Suprapubic skin (tissue), 4 donors: Measurements from ENCODE around the gene TFIP11. TPM values are rescaled to one million over a fixed set of nuclear protein-coding genes. Genes with fewer than 3 reads are reported as not detected.

ENCODE experiments used
- DNase-seq, 2 donors: peaks; one replicate each; pipeline ENCODE4 v3.0.0-alpha.2; 2019; ENCODE audit warnings: low spot score in 2 of 2
- H3K27ac ChIP-seq: fragments of 200-600 bp; sonication (generic); one replicate; pipeline ENCODE4 v1.5.1; 2019
- H3K27me3 ChIP-seq: fragments of 200-600 bp; sonication (generic); one replicate; pipeline ENCODE4 v1.5.1; 2019
- H3K36me3 ChIP-seq: fragments of 200-600 bp; sonication (generic); one replicate; pipeline ENCODE4 v1.5.1; 2019
- H3K4me1 ChIP-seq: fragments of 200-600 bp; sonication (generic); one replicate; pipeline ENCODE4 v1.5.1; 2019
- H3K4me3 ChIP-seq: fragments of 200-600 bp; sonication (generic); one replicate; pipeline ENCODE4 v1.5.1; 2019; ENCODE audit warnings: mild to moderate bottlenecking
- H3K9me3 ChIP-seq: fragments of 200-600 bp; sonication (generic); one replicate; pipeline ENCODE4 v1.5.1; 2019
- CTCF ChIP-seq, 2 donors: fragments of 200-600 bp in 1 of 2; fragments of 450-650 bp in 1 of 2; sonication (generic) in 1 of 2; IDR thresholded peaks; one replicate each; pipeline ENCODE4 v1.5.1; 2016 to 2019; ENCODE audit warnings: antibody characterized with exemption in 2 of 2, mild to moderate bottlenecking in 1 of 2, moderate library complexity in 1 of 2
- EP300 ChIP-seq: sonication (generic); formaldehyde crosslinking; IDR thresholded peaks from one replicate; pipeline ENCODE4 v1.6.1; 2017; ENCODE audit warnings: antibody characterized with exemption
- POLR2A ChIP-seq, 2 donors: fragments of 450-650 bp; IDR thresholded peaks; one replicate each; pipeline ENCODE4 v1.6.1; 2017; ENCODE audit warnings: antibody characterized with exemption in 2 of 2, mild to moderate bottlenecking in 2 of 2, moderate library complexity in 2 of 2
- POLR2AphosphoS5 ChIP-seq, 3 donors: sonication (generic); formaldehyde crosslinking; IDR thresholded peaks; one replicate each; pipeline ENCODE4 v1.6.1; 2017; ENCODE audit warnings: antibody characterized with exemption in 3 of 3
- WGBS: methylation state at CpG from one replicate; pipeline ENCODE4 v1.1.5; 2018; 5-methylcytosine and 5-hydroxymethylcytosine counted together
- total RNA-seq, 4 donors: library from RNA; depleted of rRNA; stranded (reverse); fragments of >200 nt; gene quantifications; one replicate each; pipeline ENCODE4 v1.1.0, GENCODE V29; 2016

Gene TFIP11
- total RNA-seq, 4 donors from 2014 or later = 35.3 to 46.3 (median 37.5) TPM

DNA sequence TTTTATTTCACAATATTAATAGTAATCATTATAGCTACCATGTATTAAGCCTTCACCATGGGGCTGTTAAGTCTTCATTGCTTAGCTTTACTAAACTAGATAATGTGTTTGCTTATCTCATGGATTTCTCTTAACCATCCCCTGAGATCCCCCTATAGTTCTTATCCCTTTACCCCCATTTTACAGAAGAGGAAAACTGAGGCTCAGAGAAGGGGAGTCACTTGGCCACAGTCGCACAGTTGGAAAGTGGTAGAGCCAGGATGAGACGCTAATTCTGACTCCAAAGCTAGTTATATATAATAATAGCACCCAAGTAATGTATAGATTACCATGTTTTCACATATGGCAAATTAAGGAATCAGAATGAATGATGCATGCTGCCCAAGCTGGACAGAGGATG, 9.7 kb upstream of the TFIP11 start:
- no peak for TF ChIP-seq POLR2A (IDR thresholded peaks at IDR 0.05)
- TF ChIP-seq POLR2AphosphoS5 (IDR thresholded peaks at IDR 0.05) = no peak
- no peak for TF ChIP-seq CTCF (IDR thresholded peaks at IDR 0.05)
- TF ChIP-seq EP300 = no peak
- no peak overlapping the region for H3K27ac ChIP-seq
- no peaks in the 10 kb centered on the region for H3K4me1 ChIP-seq
- 92% methylated on average over 2 of the region's 2 CpGs for WGBS
- H3K9me3 ChIP-seq = no peaks in the 10 kb centered on the region
- peaks cover 27% of the 10 kb centered on the region for H3K36me3 ChIP-seq
- DNase-seq = no peak
- H3K4me3 ChIP-seq = no peak overlapping the region
- H3K27me3 ChIP-seq = no peaks in the 10 kb centered on the region

DNA sequence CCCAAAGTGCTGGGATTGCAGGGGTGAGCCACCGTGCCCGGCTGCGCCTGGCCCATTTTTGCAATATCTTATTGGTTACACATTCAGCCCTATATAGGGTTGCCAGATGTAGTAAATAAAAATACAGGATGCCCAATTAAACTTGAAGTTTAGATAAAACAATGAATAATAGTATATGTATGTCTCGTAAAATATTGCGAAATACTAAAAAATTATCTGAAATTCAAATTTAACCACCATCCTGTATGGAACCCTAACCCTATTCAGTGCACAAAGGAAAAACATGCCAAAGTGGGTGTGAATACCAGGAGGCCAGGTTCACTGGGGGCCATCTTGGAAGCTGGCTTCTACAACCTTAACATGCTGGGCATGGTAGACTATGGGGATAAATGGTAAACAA, 5.2 kb upstream of the TFIP11 start:
- H3K4me3 ChIP-seq = no peak overlapping the region
- H3K36me3 ChIP-seq = no peaks in the 10 kb centered on the region
- TF ChIP-seq EP300 = no peak
- no peak for TF ChIP-seq POLR2AphosphoS5 (IDR thresholded peaks at IDR 0.05)
- TF ChIP-seq POLR2A (IDR thresholded peaks at IDR 0.05) = no peak
- no peak for TF ChIP-seq CTCF (IDR thresholded peaks at IDR 0.05)
- H3K9me3 ChIP-seq = no peaks in the 10 kb centered on the region
- no peaks in the 10 kb centered on the region for H3K27me3 ChIP-seq
- H3K4me1 ChIP-seq = peaks cover 8% of the 10 kb centered on the region
- no peak for DNase-seq
- no peak overlapping the region for H3K27ac ChIP-seq
- WGBS = 93% methylated on average over 5 of the region's 5 CpGs

- H3K27ac ChIP-seq = no peak overlapping the region
- TF ChIP-seq POLR2AphosphoS5 (IDR thresholded peaks at IDR 0.05) = no peak
- TF ChIP-seq POLR2A (IDR thresholded peaks at IDR 0.05) = no peak
- no peak for TF ChIP-seq EP300
- TF ChIP-seq CTCF (IDR thresholded peaks at IDR 0.05) = no peak
- H3K4me3 ChIP-seq = no peak overlapping the region
- WGBS = 67% methylated on average over 1 of the region's 1 CpG
- peaks cover 12% of the 10 kb centered on the region for H3K4me1 ChIP-seq
- no peak for DNase-seq
- H3K36me3 ChIP-seq = no peaks in the 10 kb centered on the region
- no peaks in the 10 kb centered on the region for H3K9me3 ChIP-seq
- no peaks in the 10 kb centered on the region for H3K27me3 ChIP-seq
Measured at GRCh38 chr22:26516503-26516902, 4.2 kb upstream of the TFIP11 start.

DNA sequence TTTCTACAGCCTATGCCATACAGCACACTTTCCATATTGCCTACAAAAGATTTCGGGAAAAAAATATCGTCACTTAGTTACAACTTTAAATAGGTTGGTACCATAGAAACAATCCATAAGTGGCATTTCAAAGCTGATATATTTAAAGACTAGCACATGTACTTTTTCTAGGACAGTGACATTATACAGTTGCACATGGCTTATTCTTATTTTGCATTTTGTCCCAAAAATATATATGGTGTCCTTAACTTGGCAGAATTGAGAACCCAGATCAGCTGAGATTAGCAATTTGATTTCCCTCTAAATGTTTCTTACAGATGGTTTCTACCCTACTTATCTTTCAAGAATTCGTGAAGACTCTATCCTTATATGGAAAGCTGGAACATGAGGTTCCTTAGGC, 3.7 kb upstream of the TFIP11 start:
- H3K4me3 ChIP-seq = no peak overlapping the region
- peaks cover 18% of the 10 kb centered on the region for H3K4me1 ChIP-seq
- DNase-seq = no peak
- H3K9me3 ChIP-seq = no peaks in the 10 kb centered on the region
- TF ChIP-seq EP300 (no peak), CTCF (IDR thresholded peaks at IDR 0.05) (no peak), POLR2AphosphoS5 (IDR thresholded peaks at IDR 0.05) (no peak), POLR2A (IDR thresholded peaks at IDR 0.05) (no peak)
- no peaks in the 10 kb centered on the region for H3K36me3 ChIP-seq
- 85% methylated on average over 3 of the region's 3 CpGs for WGBS
- H3K27me3 ChIP-seq = no peaks in the 10 kb centered on the region
- H3K27ac ChIP-seq = no peak overlapping the region

DNA sequence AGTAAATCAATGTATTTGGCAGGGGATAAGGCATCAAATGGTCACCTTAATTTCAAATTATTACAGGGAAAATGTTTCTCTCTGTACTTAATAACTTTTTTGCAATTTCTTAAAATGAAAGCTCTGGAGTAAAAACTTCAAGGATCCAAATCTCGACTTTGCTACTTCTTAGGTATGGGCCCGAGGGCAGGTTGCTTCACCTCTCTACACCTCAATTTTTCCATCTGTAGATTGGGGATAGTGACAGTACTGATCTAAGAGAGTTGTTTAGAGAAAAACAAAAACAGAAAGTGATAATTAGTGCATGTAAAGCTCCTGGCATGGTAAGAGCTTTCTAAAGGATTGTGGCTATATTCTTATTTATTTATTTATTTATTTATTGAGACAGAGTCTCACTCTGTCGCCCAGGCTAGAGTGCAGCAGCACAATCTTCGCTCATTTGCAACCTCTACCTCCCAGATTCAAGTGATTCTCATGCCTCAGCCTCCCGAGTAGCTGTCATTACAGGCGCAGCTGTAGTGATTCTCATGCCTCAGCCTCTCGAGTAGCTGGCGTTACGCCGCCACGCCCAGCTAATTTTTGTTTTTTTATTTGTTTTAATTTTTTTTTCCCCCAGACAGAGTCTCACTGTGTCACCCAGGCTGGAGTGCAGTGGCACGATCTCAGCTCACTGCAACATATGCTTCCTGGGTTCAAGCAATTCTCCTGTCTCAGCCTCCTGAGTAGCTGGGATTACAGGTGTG, 2.3 kb upstream of the TFIP11 start:
- Histone ChIP-seq H3K36me3 (peaks cover 6% of the 10 kb centered on the region), H3K4me3 (no peak overlapping the region), H3K27ac (no peak overlapping the region), H3K4me1 (peaks cover 21% of the 10 kb centered on the region), H3K9me3 (no peaks in the 10 kb centered on the region), H3K27me3 (no peaks in the 10 kb centered on the region)
- 89% methylated on average over 12 of the region's 12 CpGs for WGBS
- TF ChIP-seq CTCF (IDR thresholded peaks at IDR 0.05) (no peak), POLR2A (IDR thresholded peaks at IDR 0.05) (no peak), POLR2AphosphoS5 (IDR thresholded peaks at IDR 0.05) (no peak), EP300 (no peak)
- no peak for DNase-seq
